NT2/D1 (cell line): ENCODE measurements around the gene RFX3.

Source experiments
- DNase-seq: peaks from one replicate; pipeline ENCODE4 v3.0.0-alpha.2; 2011; ENCODE audit warnings: low read depth, low spot score
- H3K27me3 ChIP-seq: 2 replicates; pipeline ENCODE4 v1.6.0; 2011; ENCODE audit warnings: mild to moderate bottlenecking; ENCODE audit not compliant: insufficient read length, insufficient read depth
- H3K36me3 ChIP-seq: 2 replicates; pipeline ENCODE4 v1.6.1; 2011; ENCODE audit warnings: mild to moderate bottlenecking, low read length, mixed read lengths; ENCODE audit not compliant: insufficient read depth, insufficient read length
- H3K4me1 ChIP-seq: 2 replicates; pipeline ENCODE4 v1.5.1; 2011; ENCODE audit not compliant: insufficient read depth, insufficient read length
- H3K4me3 ChIP-seq: 2 replicates; pipeline ENCODE4 v1.5.1; 2011; ENCODE audit warnings: low read depth; ENCODE audit not compliant: insufficient read length
- H3K9ac ChIP-seq: 2 replicates; pipeline ENCODE4 v1.6.0; 2011; ENCODE audit warnings: low read depth; ENCODE audit not compliant: insufficient read length
- H3K9me3 ChIP-seq: 2 replicates; pipeline ENCODE4 v1.5.1; 2011; ENCODE audit warnings: mild to moderate bottlenecking, low read length; ENCODE audit not compliant: insufficient read depth
- SUZ12 ChIP-seq: IDR thresholded peaks from 2 replicates; pipeline ENCODE4 v1.6.1; 2011; ENCODE audit not compliant: insufficient read length, insufficient read depth; ENCODE audit errors: extremely low read depth
- YY1 ChIP-seq: IDR thresholded peaks from 2 replicates; pipeline ENCODE4 v1.6.1; 2011; ENCODE audit not compliant: insufficient read length, insufficient read depth
- ZNF274 ChIP-seq: IDR thresholded peaks from 2 replicates; pipeline ENCODE4 v1.6.1; 2011; ENCODE audit warnings: mild to moderate bottlenecking, low read depth, low read length

The RFX3 gene

GRCh38 chr9:3186751-3187150 lies 339.1 kb downstream of the RFX3 start:
- Histone ChIP-seq H3K4me3 (no peak overlapping the region), H3K9me3 (no peaks in the 10 kb centered on the region), H3K36me3 (no peaks in the 10 kb centered on the region), H3K4me1 (no peaks in the 10 kb centered on the region), H3K9ac (no peak overlapping the region), H3K27me3 (peaks cover 20% of the 10 kb centered on the region)
- DNase-seq = no peak
- TF ChIP-seq ZNF274 (no peak), YY1 (no peak), SUZ12 (no peak)

- no peaks in the 10 kb centered on the region for H3K9me3 ChIP-seq
- peak; percentile 55 for DNase-seq
- H3K4me1 ChIP-seq = no peaks in the 10 kb centered on the region
- peak overlapping the region; percentile 54 for H3K4me3 ChIP-seq
- H3K36me3 ChIP-seq = no peaks in the 10 kb centered on the region
- TF ChIP-seq SUZ12 (peak; percentile 35), ZNF274 (no peak)
- H3K27me3 ChIP-seq = peaks cover 44% of the 10 kb centered on the region
- H3K9ac ChIP-seq = peak overlapping the region; percentile 79
These were observed 344.5 kb downstream of the RFX3 start for GRCh38 chr9:3181049-3181953.

- no peak for TF ChIP-seq SUZ12
- TF ChIP-seq YY1 = no peak
- no peak for TF ChIP-seq ZNF274
- no peaks in the 10 kb centered on the region for H3K9me3 ChIP-seq
- peak overlapping the region; percentile 54 for H3K4me3 ChIP-seq
- H3K36me3 ChIP-seq = no peaks in the 10 kb centered on the region
- H3K27me3 ChIP-seq = peaks cover 44% of the 10 kb centered on the region
- H3K9ac ChIP-seq = no peak overlapping the region
- no peaks in the 10 kb centered on the region for H3K4me1 ChIP-seq
- DNase-seq = no peak
These were observed 345.1 kb downstream of the RFX3 start for GRCh38 chr9:3180696-3181048.

- Histone ChIP-seq H3K36me3 (no peaks in the 10 kb centered on the region), H3K4me3 (no peak overlapping the region), H3K9me3 (no peaks in the 10 kb centered on the region), H3K9ac (no peak overlapping the region), H3K4me1 (no peaks in the 10 kb centered on the region), H3K27me3 (peaks cover 44% of the 10 kb centered on the region)
- TF ChIP-seq SUZ12 = no peak
- no peak for TF ChIP-seq YY1
- TF ChIP-seq ZNF274 = no peak
- no peak for DNase-seq
These were observed 346.1 kb downstream of the RFX3 start for GRCh38 chr9:3179711-3180110.

- TF ChIP-seq SUZ12 = no peak
- no peak for TF ChIP-seq YY1
- no peak for TF ChIP-seq ZNF274
These were observed 347.9 kb downstream of the RFX3 start for GRCh38 chr9:3177936-3178335.

GRCh38 chr9:3177146-3177761 lies 348.5 kb downstream of the RFX3 start:
- TF ChIP-seq SUZ12 (no peak), ZNF274 (no peak), YY1 (no peak)
- no peak overlapping the region for H3K9ac ChIP-seq
- no peaks in the 10 kb centered on the region for H3K4me1 ChIP-seq
- no peaks in the 10 kb centered on the region for H3K9me3 ChIP-seq
- H3K36me3 ChIP-seq = no peaks in the 10 kb centered on the region
- H3K27me3 ChIP-seq = peaks cover 29% of the 10 kb centered on the region
- no peak overlapping the region for H3K4me3 ChIP-seq
- no peak for DNase-seq

More at GRCh38 chr9:3177936-3178335, 347.9 kb downstream of the RFX3 start:
- no peaks in the 10 kb centered on the region for H3K36me3 ChIP-seq
- peaks cover 36% of the 10 kb centered on the region for H3K27me3 ChIP-seq
- no peaks in the 10 kb centered on the region for H3K4me1 ChIP-seq
- no peak overlapping the region for H3K4me3 ChIP-seq
- H3K9me3 ChIP-seq = no peaks in the 10 kb centered on the region
- DNase-seq = no peak
- no peak overlapping the region for H3K9ac ChIP-seq

GRCh38 chr9:3173374-3173773 lies 352.4 kb downstream of the RFX3 start:
- Histone ChIP-seq H3K4me1 (no peaks in the 10 kb centered on the region), H3K36me3 (no peaks in the 10 kb centered on the region), H3K9me3 (no peaks in the 10 kb centered on the region; the same call in 1 of the 2 replicates), H3K4me3 (no peak overlapping the region), H3K27me3 (no peaks in the 10 kb centered on the region), H3K9ac (no peak overlapping the region)
- TF ChIP-seq SUZ12 (no peak), YY1 (no peak), ZNF274 (no peak)
- no peak for DNase-seq
